NCI-H2227 (cell line): Measurements from ENCODE around the gene MSI2.

ENCODE experiments used
- DNase-seq: peaks from one replicate; lab custom pipeline; 2025; ENCODE audit not compliant: unreplicated experiment; lab: John Stamatoyannopoulos, UW

Gene MSI2

GRCh38 chr17:57338257-57338914, 82.1 kb downstream of the MSI2 start:
- DNase-seq, result peak; percentile 63

GRCh38 chr17:57340160-57340981, 84.0 kb downstream of the MSI2 start:
- DNase-seq, result no peak

- DNase-seq, result no peak
Measured at GRCh38 chr17:57341611-57342540, 85.6 kb downstream of the MSI2 start.

GRCh38 chr17:57342963-57343589, 86.8 kb downstream of the MSI2 start:
- no peak for DNase-seq

- no peak for DNase-seq
Measured at GRCh38 chr17:57343717-57344116, 87.4 kb downstream of the MSI2 start.

- no peak for DNase-seq
Measured at GRCh38 chr17:57344261-57344660, 87.9 kb downstream of the MSI2 start.

- peak; percentile 14 for DNase-seq
Measured at GRCh38 chr17:57349541-57350247, 93.4 kb downstream of the MSI2 start.

GRCh38 chr17:57350266-57350665, 93.9 kb downstream of the MSI2 start:
- no peak for DNase-seq

GRCh38 chr17:57352665-57353175, 96.4 kb downstream of the MSI2 start:
- no peak for DNase-seq

- DNase-seq, result no peak
Measured at GRCh38 chr17:57354673-57355072, 98.3 kb downstream of the MSI2 start.

GRCh38 chr17:57355090-57355859, 99.0 kb downstream of the MSI2 start:
- DNase-seq, result no peak

GRCh38 chr17:57356153-57356718, 99.9 kb downstream of the MSI2 start:
- DNase-seq, result no peak

GRCh38 chr17:57356719-57357391, 100.5 kb downstream of the MSI2 start:
- peak; percentile 26 for DNase-seq

GRCh38 chr17:57357392-57357784, 101.1 kb downstream of the MSI2 start:
- DNase-seq, result peak; percentile 26

GRCh38 chr17:57357830-57358430, 101.6 kb downstream of the MSI2 start:
- DNase-seq, result no peak

- no peak for DNase-seq
Measured at GRCh38 chr17:57360266-57360665, 103.9 kb downstream of the MSI2 start.

GRCh38 chr17:57362797-57363556, 106.7 kb downstream of the MSI2 start:
- no peak for DNase-seq
